ENCODE results near the gene TRMT112.

- TF ChIP-seq CTCF (IDR thresholded peaks at IDR 0.05) (no peak), POLR2AphosphoS5 (IDR thresholded peaks at IDR 0.05) (peak in 1 of 2 donors; percentile 9)
These were observed 10.3 kb downstream of the TRMT112 start for GRCh38 chr11:64306876-64307622.

All from esophagus muscularis mucosa (tissue), 3 donors.